Ecto neural progenitor cell (in vitro differentiated cells): ENCODE data around the gene RASA2.

Source experiments
- DNase-seq: peaks from one replicate; pipeline ENCODE4 v3.0.0-alpha.2; 2018; ENCODE audit warnings: low spot score

The RASA2 gene

GRCh38 chr3:141486746-141487520 lies at the start of gene RASA2:
Gene RASA2, plus strand, starts transcription at chr3:141487027. Its CDS starts 57 bp downstream, at chr3:141487084.
- peak; percentile 82 for DNase-seq

- DNase-seq, result peak; percentile 22
Measured at GRCh38 chr3:141439589-141439988, 47.2 kb upstream of the RASA2 start.

- no peak for DNase-seq
Measured at GRCh38 chr3:141440942-141441341, 45.9 kb upstream of the RASA2 start.

- peak; percentile 75 for DNase-seq
Measured at GRCh38 chr3:141441381-141442364, 45.2 kb upstream of the RASA2 start.

GRCh38 chr3:141442446-141442845 lies 44.4 kb upstream of the RASA2 start:
- DNase-seq, result peak; percentile 12

- DNase-seq, result peak; percentile 13
Measured at GRCh38 chr3:141442914-141443313, 43.9 kb upstream of the RASA2 start.

GRCh38 chr3:141444586-141445285 lies 42.1 kb upstream of the RASA2 start:
- DNase-seq, result no peak

GRCh38 chr3:141445990-141446389 lies 40.8 kb upstream of the RASA2 start:
- DNase-seq, result no peak

- no peak for DNase-seq
Measured at GRCh38 chr3:141446737-141447136, 40.1 kb upstream of the RASA2 start.

GRCh38 chr3:141447383-141447782 lies 39.4 kb upstream of the RASA2 start:
- no peak for DNase-seq

GRCh38 chr3:141448606-141449220 lies 38.1 kb upstream of the RASA2 start:
- no peak for DNase-seq

- no peak for DNase-seq
Measured at GRCh38 chr3:141449424-141449823, 37.4 kb upstream of the RASA2 start.

- no peak for DNase-seq
Measured at GRCh38 chr3:141450727-141451375, 36.0 kb upstream of the RASA2 start.

- DNase-seq, result no peak
Measured at GRCh38 chr3:141452045-141452444, 34.8 kb upstream of the RASA2 start.

GRCh38 chr3:141452773-141453172 lies 34.1 kb upstream of the RASA2 start:
- no peak for DNase-seq

- no peak for DNase-seq
Measured at GRCh38 chr3:141454054-141454453, 32.8 kb upstream of the RASA2 start.

- DNase-seq, result no peak
Measured at GRCh38 chr3:141454906-141455602, 31.8 kb upstream of the RASA2 start.

GRCh38 chr3:141455603-141456300 lies 31.1 kb upstream of the RASA2 start:
- DNase-seq, result no peak

GRCh38 chr3:141456301-141456625 lies 30.6 kb upstream of the RASA2 start:
- no peak for DNase-seq

GRCh38 chr3:141457624-141458236 lies 29.1 kb upstream of the RASA2 start:
- DNase-seq, result no peak
